Endothelial cell of umbilical vein (primary cell): ENCODE data around the gene SLC24A3. TPM values are rescaled to one million over a fixed set of nuclear protein-coding genes. Genes with fewer than 3 reads are reported as not detected.
"Not testable (repeated sequence)": the region's sequence is repeated elsewhere in the genome, so short reads cannot be mapped to it uniquely, and the experiment has no call there.

Source experiments
- BruUV-seq: library from RNA; stranded (reverse); fragments of 400-500 nt; replicated peaks from 2 replicates; lab custom pipeline; 2021; lab: Mats Ljungman, UMichigan
- CTCF ChIA-PET: fragments of 300-600, 350-600 bp; sonication (Branson Sonifier 250); formaldehyde crosslinking; loops from one replicate; lab custom pipeline; 2021; ENCODE audit warnings: antibody characterized with exemption, inconsistent platforms; lab: Charles Lee
- POLR2A ChIA-PET: fragments of 300-600, 350-600 bp; sonication (Branson Sonifier 250); formaldehyde crosslinking; loops from one replicate; lab custom pipeline; 2021; ENCODE audit warnings: antibody characterized with exemption, inconsistent platforms; lab: Charles Lee
- DNase-seq: peaks from one replicate; pipeline ENCODE4 v3.0.0-alpha.2; 2011; ENCODE audit warnings: low read depth, low spot score
- FAIRE-seq: peaks from 2 replicates; lab custom pipeline; 2011; peaks lifted over from hg19 to GRCh38; lab: Jason Lieb, UNC
- H2AFZ ChIP-seq: 2 replicates; pipeline ENCODE4 v1.6.0; 2012; ENCODE audit warnings: low read depth, low read length, control low read depth, inconsistent platforms
- H3K27ac ChIP-seq: 2 replicates; pipeline ENCODE4 v1.5.1; 2011; ENCODE audit warnings: low read depth, mild to moderate bottlenecking, control low read depth, low read length, moderate library complexity; ENCODE audit not compliant: insufficient read depth
- H3K27me3 ChIP-seq, 2 experiments: 2 replicates each; pipeline versions ENCODE4 v1.6.0 to v1.6.1; 2011; ENCODE audit warnings: low read length in 2 of 2, mixed read lengths in 1 of 2; ENCODE audit not compliant: control insufficient read depth in 2 of 2, insufficient read depth in 2 of 2
- H3K36me3 ChIP-seq, 2 experiments: 2 replicates in 1 of 2; 3 replicates in 1 of 2; pipeline ENCODE4 v1.5.1; 2011; ENCODE audit warnings: low read length in 2 of 2, mild to moderate bottlenecking in 1 of 2, moderate library complexity in 1 of 2; ENCODE audit not compliant: control insufficient read depth in 2 of 2, insufficient read depth in 2 of 2; ENCODE audit errors: extremely low read depth in 1 of 2
- H3K4me1 ChIP-seq: 3 replicates; pipeline ENCODE4 v1.5.1; 2011; ENCODE audit warnings: mild to moderate bottlenecking, low read length; ENCODE audit not compliant: control insufficient read depth, insufficient read depth; ENCODE audit errors: extremely low read depth
- H3K4me2 ChIP-seq: 2 replicates; pipeline ENCODE4 v1.6.1; 2011; ENCODE audit warnings: low read length, control low read depth, mixed read lengths; ENCODE audit not compliant: insufficient read depth
- H3K4me3 ChIP-seq, 3 experiments: fragments of 200-600 bp in 1 of 3; sonication (generic), shearing (Covaris generic) in 1 of 3; replicated peaks in 1 of 3; 2 replicates each; pipeline ENCODE4 v1.5.1; 2011 to 2016; ENCODE audit warnings: control low read depth in 3 of 3, low read length in 3 of 3, mild to moderate bottlenecking in 2 of 3, inconsistent platforms in 1 of 3, low read depth in 1 of 3, moderate library complexity in 1 of 3; ENCODE audit not compliant: insufficient read depth in 1 of 3
- H3K79me2 ChIP-seq: 2 replicates; pipeline ENCODE4 v1.6.0; 2012; ENCODE audit warnings: low read length, inconsistent platforms; ENCODE audit not compliant: control insufficient read depth, insufficient read depth
- H3K9ac ChIP-seq: replicated peaks from 2 replicates; pipeline ENCODE3; 2011; ENCODE audit warnings: low read length, control low read depth; ENCODE audit not compliant: insufficient read depth; ENCODE audit errors: extremely low read depth
- H3K9me1 ChIP-seq: replicated peaks from 3 replicates; pipeline ENCODE4 v1.6.0; 2011; ENCODE audit warnings: mild to moderate bottlenecking, low read length; ENCODE audit not compliant: control insufficient read depth, insufficient read depth; ENCODE audit errors: extremely low read depth
- H3K9me3 ChIP-seq: replicated peaks from 2 replicates; pipeline ENCODE4 v1.5.1; 2012; ENCODE audit warnings: low read length, inconsistent platforms; ENCODE audit not compliant: control insufficient read depth, insufficient read depth
- H4K20me1 ChIP-seq: replicated peaks from 2 replicates; pipeline ENCODE3; 2011; ENCODE audit warnings: mild to moderate bottlenecking, low read length; ENCODE audit not compliant: control insufficient read depth, insufficient read depth; ENCODE audit errors: extremely low read depth
- EZH2 ChIP-seq: IDR thresholded peaks from 2 replicates; pipeline ENCODE4 v1.6.1; 2012; ENCODE audit warnings: borderline replicate concordance, low read depth, mild to moderate bottlenecking, moderate library complexity, low read length, inconsistent platforms; ENCODE audit not compliant: severe bottlenecking
- POLR2A ChIP-seq: IDR thresholded peaks from 2 replicates; pipeline ENCODE4 v1.6.1; 2012; ENCODE audit warnings: low read depth, mild to moderate bottlenecking, control low read depth, low read length
- POLR2AphosphoS5 ChIP-seq: IDR thresholded peaks from 2 replicates; pipeline ENCODE4 v1.6.1; 2012; ENCODE audit warnings: low read depth, mild to moderate bottlenecking, control low read depth, low read length, moderate library complexity; ENCODE audit not compliant: insufficient read depth
- dilution Hi-C: fragments of 300-500 bp; cut with MboI; formaldehyde crosslinking; loops from one replicate; pipeline ENCODE4 v1.15.0; 2019; ENCODE audit warnings: low sequenced_read_pairs; ENCODE audit not compliant: extremely low pct_ligation_motif_present
- intact Hi-C: fragments of 100-400 bp; cut with micrococcal nuclease; formaldehyde crosslinking; loops from one replicate; pipeline ENCODE4 v1.10.0; 2022
- polyA plus RNA-seq, 4 experiments: library from polyadenylated mRNA; depleted of rRNA in 3 of 4; stranded (reverse) in 3 of 4; unstranded in 1 of 4; fragments of >200 nt; gene quantifications; 2 replicates each; pipeline versions ENCODE4 v1.2.1 to v1.2.3, GENCODE V29; 2011 to 2012; ENCODE audit warnings: missing spikeins in 1 of 4
- total RNA-seq: library from RNA; stranded (reverse); gene quantifications from 2 replicates; pipeline ENCODE4 v1.2.3, GENCODE V29; 2021

Gene SLC24A3
- total and polyA plus RNA-seq, 2 donors (not counting 3 experiments of a cell fraction or from before 2014, with no cell fraction given), result not detected

DNA sequence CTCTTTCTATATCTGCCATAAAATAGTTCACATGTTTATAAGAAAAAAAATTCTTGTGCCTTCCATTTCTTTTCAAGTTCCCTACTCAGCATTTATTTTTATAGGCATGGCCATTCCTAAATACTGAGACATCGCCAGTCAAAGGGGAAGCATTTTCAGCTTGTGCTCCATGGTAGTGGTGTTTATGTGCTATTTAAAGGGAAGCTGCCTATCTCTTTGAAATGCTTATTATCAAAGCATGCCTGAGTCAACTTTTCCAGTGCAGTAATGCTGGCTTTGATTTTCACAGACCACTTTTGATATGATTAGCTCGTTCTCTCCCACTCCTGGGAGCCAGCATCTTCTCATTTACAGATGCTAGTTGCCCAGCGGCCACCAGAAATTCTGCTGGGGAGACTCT is 421.5 kb downstream of the SLC24A3 start:
- no peaks in the 10 kb centered on the region for H3K36me3 ChIP-seq
- peaks cover 0 to 1% of the 10 kb centered on the region in 2 experiments for H3K27me3 ChIP-seq
- POLR2A ChIA-PET, result no interaction called here
- H3K9ac ChIP-seq, result no peak overlapping the region
- no peak overlapping the region for H3K4me3 ChIP-seq
- H3K4me1 ChIP-seq, result no peaks in the 10 kb centered on the region
- dilution Hi-C loops (no loop called here), intact Hi-C loops (no loop called here)
- no peak overlapping the region for H2AFZ ChIP-seq
- no peak overlapping the region for H3K27ac ChIP-seq
- no peaks in the 10 kb centered on the region for H4K20me1 ChIP-seq
- BruUV-seq, result no TSS peak
- TF ChIP-seq EZH2 (no peak), POLR2A (no peak), POLR2AphosphoS5 (no peak)
- H3K79me2 ChIP-seq, result no peaks in the 10 kb centered on the region
- DNase-seq, result no peak
- no peak overlapping the region for H3K4me2 ChIP-seq
- CTCF ChIA-PET, result no interaction called here
- H3K9me1 ChIP-seq, result no peaks in the 10 kb centered on the region
- FAIRE-seq, result no peak
- H3K9me3 ChIP-seq, result no peaks in the 10 kb centered on the region

DNA sequence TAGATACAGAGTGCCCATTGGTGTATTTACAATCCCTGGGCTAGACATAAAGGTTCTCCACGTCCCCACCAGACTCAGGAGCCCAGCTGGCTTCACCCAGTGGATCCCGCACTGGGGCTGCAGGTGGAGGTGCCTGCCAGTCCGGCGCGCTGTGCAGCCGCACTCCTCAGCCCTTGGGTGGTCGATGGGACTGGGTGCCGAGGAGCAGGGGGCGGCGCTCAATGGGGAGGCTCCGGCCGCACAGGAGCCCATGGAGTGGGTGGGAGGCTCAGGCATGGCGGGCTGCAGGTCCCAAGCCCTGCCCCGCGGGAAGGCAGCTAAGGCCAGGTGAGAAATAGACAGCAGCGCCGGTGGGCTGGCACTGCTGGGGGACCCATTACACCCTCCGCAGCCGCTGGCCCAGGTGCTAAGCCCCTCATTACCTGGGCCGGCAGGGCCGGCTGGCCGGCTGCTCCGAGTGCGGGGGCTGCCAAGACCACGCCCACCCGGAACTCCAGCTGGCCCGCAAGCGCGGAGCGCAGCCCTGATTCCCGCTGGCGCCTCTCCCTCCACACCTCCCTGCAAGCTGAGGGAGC is 427.1 kb downstream of the SLC24A3 start:
- FAIRE-seq, H3K9me1 ChIP-seq, dilution Hi-C loops, H3K27ac ChIP-seq, BruUV-seq, H4K20me1 ChIP-seq, H3K79me2 ChIP-seq, DNase-seq, H3K4me1 ChIP-seq, H2AFZ ChIP-seq, H3K27me3 ChIP-seq, H3K4me2 ChIP-seq, intact Hi-C loops, H3K36me3 ChIP-seq, H3K9ac ChIP-seq, POLR2A ChIA-PET, H3K9me3 ChIP-seq, H3K4me3 ChIP-seq: not testable (repeated sequence)
- CTCF ChIA-PET, result interaction anchor here (1.9 kb wide), 1 partner anchor 11 kb away, joined by 10 read pairs; no protein-coding TSS in a partner anchor
